Measurements from ENCODE around the gene ACHE. TPM values are rescaled to one million over a fixed set of nuclear protein-coding genes. Genes with fewer than 3 reads are reported as not detected.
"Not testable (repeated sequence)": the region's sequence is repeated elsewhere in the genome, so short reads cannot be mapped to it uniquely, and the experiment has no call there.

The ACHE gene
- total and polyA plus RNA-seq, 2 donors from 2014 or later: 1.6 to 3.6 TPM

GRCh38 chr7:100942045-100942774 is 46.5 kb upstream of the ACHE start:
- peak in 2 of 5 donors; percentile 42 to 77 for DNase-seq

GRCh38 chr7:100936167-100936566 is 40.5 kb upstream of the ACHE start:
- H3K4me1 ChIP-seq (ENCODE audit: control insufficient read depth in 2 of 3, insufficient read depth in 2 of 3, low read depth in 1 of 3, low read length in 3 of 3); H3K4me3 ChIP-seq (ENCODE audit: low read length in 3 of 3); intact Hi-C loops (cut with DNase I); H3K36me3 ChIP-seq (ENCODE audit: control insufficient read depth in 2 of 3, insufficient read depth in 3 of 3, low read length in 3 of 3); H3K27me3 ChIP-seq (ENCODE audit: control insufficient read depth, insufficient read depth, low read length); FAIRE-seq; DNase-seq; H3K27ac ChIP-seq (ENCODE audit: low read depth in 2 of 2, low read length in 2 of 2); H3K9ac ChIP-seq (ENCODE audit: low read length in 3 of 3); H3K9me3 ChIP-seq (ENCODE audit: control insufficient read depth in 2 of 3, insufficient read depth in 1 of 3, low read length in 3 of 3): not testable (repeated sequence)

More at GRCh38 chr7:100942045-100942774, 46.5 kb upstream of the ACHE start:
- Histone ChIP-seq H3K27me3 (ENCODE audit: control insufficient read depth, insufficient read depth, low read length) (no peaks in the 10 kb centered on the region), H3K9me3 (ENCODE audit: control insufficient read depth in 2 of 3, insufficient read depth in 1 of 3, low read length in 3 of 3) (no peaks in the 10 kb centered on the region), H3K27ac (ENCODE audit: low read depth in 2 of 2, low read length in 2 of 2) (no peak overlapping the region), H3K9ac (ENCODE audit: low read length in 3 of 3) (no peak overlapping the region), H3K4me1 (ENCODE audit: control insufficient read depth in 2 of 3, insufficient read depth in 2 of 3, low read depth in 1 of 3, low read length in 3 of 3) (no peaks in the 10 kb centered on the region), H3K4me3 (ENCODE audit: low read length in 3 of 3) (no peak overlapping the region), H3K36me3 (ENCODE audit: control insufficient read depth in 2 of 3, insufficient read depth in 3 of 3, low read length in 3 of 3) (no peaks in the 10 kb centered on the region)
- intact Hi-C loops (cut with DNase I): no loop called here
- FAIRE-seq: no peak
- no peak for TF ChIP-seq CTCF (IDR thresholded peaks at IDR 0.05; ENCODE audit: borderline replicate concordance, extremely low read depth, insufficient read depth)

GRCh38 chr7:100935381-100935780 is 39.7 kb upstream of the ACHE start:
- H3K27ac ChIP-seq (ENCODE audit: low read depth in 2 of 2, low read length in 2 of 2); H3K4me1 ChIP-seq (ENCODE audit: control insufficient read depth in 2 of 3, insufficient read depth in 2 of 3, low read depth in 1 of 3, low read length in 3 of 3); H3K27me3 ChIP-seq (ENCODE audit: control insufficient read depth, insufficient read depth, low read length); H3K9me3 ChIP-seq (ENCODE audit: control insufficient read depth in 2 of 3, insufficient read depth in 1 of 3, low read length in 3 of 3); H3K36me3 ChIP-seq (ENCODE audit: control insufficient read depth in 2 of 3, insufficient read depth in 3 of 3, low read length in 3 of 3); H3K4me3 ChIP-seq (ENCODE audit: low read length in 3 of 3); intact Hi-C loops (cut with DNase I); FAIRE-seq; H3K9ac ChIP-seq (ENCODE audit: low read length in 3 of 3); DNase-seq: not testable (repeated sequence)

GRCh38 chr7:100933734-100934133 is 38.0 kb upstream of the ACHE start:
- Histone ChIP-seq H3K4me1 (ENCODE audit: control insufficient read depth in 2 of 3, insufficient read depth in 2 of 3, low read depth in 1 of 3, low read length in 3 of 3) (no peaks in the 10 kb centered on the region), H3K9me3 (ENCODE audit: control insufficient read depth in 2 of 3, insufficient read depth in 1 of 3, low read length in 3 of 3) (peaks cover 0 to 4% (median 0%) of the 10 kb centered on the region in 3 donors), H3K4me3 (ENCODE audit: low read length in 3 of 3) (no peak overlapping the region), H3K27me3 (ENCODE audit: control insufficient read depth, insufficient read depth, low read length) (no peaks in the 10 kb centered on the region), H3K36me3 (ENCODE audit: control insufficient read depth in 2 of 3, insufficient read depth in 3 of 3, low read length in 3 of 3) (no peaks in the 10 kb centered on the region), H3K27ac (ENCODE audit: low read depth in 2 of 2, low read length in 2 of 2) (no peak overlapping the region), H3K9ac (ENCODE audit: low read length in 3 of 3) (no peak overlapping the region)
- intact Hi-C loops (cut with DNase I): no loop called here
- no peak for TF ChIP-seq CTCF (IDR thresholded peaks at IDR 0.05; ENCODE audit: borderline replicate concordance, extremely low read depth, insufficient read depth)
- FAIRE-seq (no peak), DNase-seq (no peak)
